IPS-15b (cell line): Measurements from ENCODE around the gene CLNS1A.

ENCODE experiments used
- H3K27me3 ChIP-seq: one replicate; pipeline ENCODE4 v1.6.1; 2013; ENCODE audit warnings: low read length; ENCODE audit not compliant: control insufficient read depth, insufficient read depth
- H3K36me3 ChIP-seq: one replicate; pipeline ENCODE4 v1.6.1; 2013; ENCODE audit warnings: low read length; ENCODE audit not compliant: control insufficient read depth, insufficient read depth
- H3K4me1 ChIP-seq: one replicate; pipeline ENCODE4 v1.6.1; 2013; ENCODE audit warnings: mild to moderate bottlenecking, low read length; ENCODE audit not compliant: control insufficient read depth, insufficient read depth
- H3K4me3 ChIP-seq: one replicate; pipeline ENCODE4 v1.5.1; 2013; ENCODE audit warnings: low read depth, low read length
- H3K9ac ChIP-seq: one replicate; pipeline ENCODE4 v1.6.1; 2013; ENCODE audit warnings: low read depth, mild to moderate bottlenecking, low read length
- H3K9me3 ChIP-seq: one replicate; pipeline ENCODE4 v1.6.1; 2013; ENCODE audit warnings: mild to moderate bottlenecking, low read length; ENCODE audit not compliant: control insufficient read depth, insufficient read depth

Gene CLNS1A

DNA sequence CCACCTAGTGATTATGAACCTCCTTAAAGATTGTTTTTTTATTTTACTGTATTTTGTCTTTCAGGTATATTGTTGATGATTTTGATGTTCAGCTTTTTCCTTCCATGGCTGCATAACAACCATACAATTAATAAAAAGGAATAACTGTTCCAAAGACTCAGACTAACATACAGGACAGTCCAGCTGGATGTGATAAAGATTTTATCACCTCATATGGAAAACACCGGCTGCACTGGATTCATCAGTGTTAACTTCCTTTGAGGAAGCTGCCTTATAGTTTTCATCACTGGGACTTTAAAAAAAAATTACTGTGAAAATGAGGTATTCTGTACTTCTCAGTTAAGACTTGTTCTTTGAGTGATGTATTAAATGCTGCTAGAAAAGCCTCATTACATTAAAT, 28.4 kb downstream of the CLNS1A start:
- Histone ChIP-seq H3K9me3 (no peaks in the 10 kb centered on the region), H3K27me3 (no peaks in the 10 kb centered on the region), H3K4me3 (no peak overlapping the region), H3K4me1 (no peaks in the 10 kb centered on the region), H3K9ac (no peak overlapping the region), H3K36me3 (peaks cover 3% of the 10 kb centered on the region)

- Histone ChIP-seq H3K9ac (no peak overlapping the region), H3K9me3 (no peaks in the 10 kb centered on the region), H3K36me3 (no peaks in the 10 kb centered on the region), H3K4me3 (no peak overlapping the region), H3K27me3 (no peaks in the 10 kb centered on the region), H3K4me1 (no peaks in the 10 kb centered on the region)
These were observed 33.3 kb downstream of the CLNS1A start for GRCh38 chr11:77604281-77604680.

DNA sequence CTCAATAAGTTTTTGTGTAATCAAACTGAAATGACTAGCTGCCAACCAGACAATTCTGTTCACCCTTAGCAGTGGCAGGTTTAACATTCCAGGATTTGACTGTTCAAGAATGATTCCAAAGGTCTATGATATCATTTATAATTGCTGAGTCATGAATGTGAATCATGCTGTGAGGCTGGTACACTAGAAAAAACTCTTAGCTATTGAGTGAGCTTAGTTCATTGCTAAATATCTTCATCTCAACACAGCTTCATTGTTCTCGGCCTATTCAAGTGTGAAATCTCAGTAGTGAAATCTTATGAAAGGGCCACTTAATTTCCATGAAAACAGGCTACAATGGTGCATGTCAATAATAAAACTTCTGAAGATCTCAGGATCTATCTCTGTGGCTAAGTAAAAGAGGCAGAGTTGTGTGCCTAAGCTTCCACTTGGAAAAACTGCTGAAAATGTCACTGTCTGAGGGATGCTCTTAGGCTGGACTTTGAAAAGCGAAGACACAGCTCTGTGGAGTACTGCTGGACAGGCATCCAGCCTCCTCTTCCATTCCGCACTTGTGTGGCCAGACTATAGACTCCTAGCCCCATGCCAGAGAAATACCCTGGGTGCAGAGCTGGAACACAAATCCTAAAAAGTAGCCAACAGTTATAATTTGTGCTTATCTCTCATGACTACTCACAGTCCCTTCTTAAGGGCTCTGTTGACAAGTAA, 35.1 kb downstream of the CLNS1A start:
- no peak overlapping the region for H3K4me3 ChIP-seq
- no peaks in the 10 kb centered on the region for H3K4me1 ChIP-seq
- no peaks in the 10 kb centered on the region for H3K36me3 ChIP-seq
- H3K27me3 ChIP-seq: no peaks in the 10 kb centered on the region
- no peak overlapping the region for H3K9ac ChIP-seq
- no peaks in the 10 kb centered on the region for H3K9me3 ChIP-seq

- Histone ChIP-seq H3K4me1 (no peaks in the 10 kb centered on the region), H3K9me3 (no peaks in the 10 kb centered on the region), H3K36me3 (no peaks in the 10 kb centered on the region), H3K4me3 (no peak overlapping the region), H3K9ac (no peak overlapping the region), H3K27me3 (no peaks in the 10 kb centered on the region)
These were observed 39.4 kb downstream of the CLNS1A start for GRCh38 chr11:77598195-77598594.

GRCh38 chr11:77596626-77597025, 41.0 kb downstream of the CLNS1A start:
- no peak overlapping the region for H3K4me3 ChIP-seq
- H3K9ac ChIP-seq: no peak overlapping the region
- H3K27me3 ChIP-seq: no peaks in the 10 kb centered on the region
- no peaks in the 10 kb centered on the region for H3K36me3 ChIP-seq
- H3K9me3 ChIP-seq: no peaks in the 10 kb centered on the region
- H3K4me1 ChIP-seq: no peaks in the 10 kb centered on the region

DNA sequence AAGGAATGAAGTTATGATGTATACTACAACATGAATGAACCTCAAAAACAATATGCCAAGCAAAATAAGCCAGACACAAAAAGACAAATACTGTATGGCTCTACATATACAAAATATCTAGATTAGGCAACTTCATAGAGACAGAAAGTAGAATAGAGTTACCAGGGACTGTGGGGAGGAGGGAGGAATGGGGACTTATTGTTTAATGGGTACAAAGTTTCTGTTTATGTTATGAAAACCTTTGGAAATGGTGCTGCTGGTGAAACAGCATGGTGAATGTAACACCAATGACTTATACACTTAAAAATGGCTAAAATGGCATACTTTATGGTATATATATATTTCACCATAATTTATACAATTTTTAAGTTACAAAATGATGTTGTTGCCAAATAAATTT, 43.7 kb downstream of the CLNS1A start:
- Histone ChIP-seq H3K27me3 (peaks cover 13% of the 10 kb centered on the region), H3K4me1 (peaks cover 5% of the 10 kb centered on the region)

DNA sequence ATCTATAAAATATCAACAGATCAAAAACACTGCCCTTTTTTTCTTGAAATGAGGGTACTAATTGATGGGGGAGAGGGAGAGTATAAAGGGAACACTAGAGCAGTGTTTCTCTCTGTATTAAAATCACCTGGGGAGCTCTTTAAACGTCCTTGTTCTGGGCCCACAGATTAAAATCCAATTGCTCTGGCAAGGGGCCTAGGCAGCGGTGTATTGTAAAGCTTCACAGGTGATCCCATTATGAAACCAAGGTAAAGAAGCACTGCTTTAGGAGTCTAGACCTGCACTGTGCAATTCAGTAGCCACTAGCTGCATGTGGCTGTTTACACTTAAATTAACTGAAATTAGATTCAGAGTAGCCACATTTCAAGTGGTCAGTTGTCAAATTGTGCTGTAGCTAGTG, 44.9 kb downstream of the CLNS1A start:
- Histone ChIP-seq H3K4me3 (no peak overlapping the region), H3K9ac (no peak overlapping the region), H3K9me3 (no peaks in the 10 kb centered on the region), H3K36me3 (no peaks in the 10 kb centered on the region), H3K4me1 (peaks cover 5% of the 10 kb centered on the region), H3K27me3 (peaks cover 13% of the 10 kb centered on the region)

More for the DNA sequence above, 43.7 kb downstream of the CLNS1A start:
- no peaks in the 10 kb centered on the region for H3K36me3 ChIP-seq
- H3K4me3 ChIP-seq: no peak overlapping the region
- no peak overlapping the region for H3K9ac ChIP-seq
- H3K9me3 ChIP-seq: no peaks in the 10 kb centered on the region

GRCh38 chr11:77590194-77590782, 47.3 kb downstream of the CLNS1A start:
- Histone ChIP-seq H3K4me1 (peaks cover 5% of the 10 kb centered on the region), H3K4me3 (peak overlapping the region; percentile 90), H3K9me3 (no peaks in the 10 kb centered on the region), H3K9ac (peak overlapping the region; percentile 60), H3K36me3 (no peaks in the 10 kb centered on the region), H3K27me3 (peaks cover 13% of the 10 kb centered on the region)

DNA sequence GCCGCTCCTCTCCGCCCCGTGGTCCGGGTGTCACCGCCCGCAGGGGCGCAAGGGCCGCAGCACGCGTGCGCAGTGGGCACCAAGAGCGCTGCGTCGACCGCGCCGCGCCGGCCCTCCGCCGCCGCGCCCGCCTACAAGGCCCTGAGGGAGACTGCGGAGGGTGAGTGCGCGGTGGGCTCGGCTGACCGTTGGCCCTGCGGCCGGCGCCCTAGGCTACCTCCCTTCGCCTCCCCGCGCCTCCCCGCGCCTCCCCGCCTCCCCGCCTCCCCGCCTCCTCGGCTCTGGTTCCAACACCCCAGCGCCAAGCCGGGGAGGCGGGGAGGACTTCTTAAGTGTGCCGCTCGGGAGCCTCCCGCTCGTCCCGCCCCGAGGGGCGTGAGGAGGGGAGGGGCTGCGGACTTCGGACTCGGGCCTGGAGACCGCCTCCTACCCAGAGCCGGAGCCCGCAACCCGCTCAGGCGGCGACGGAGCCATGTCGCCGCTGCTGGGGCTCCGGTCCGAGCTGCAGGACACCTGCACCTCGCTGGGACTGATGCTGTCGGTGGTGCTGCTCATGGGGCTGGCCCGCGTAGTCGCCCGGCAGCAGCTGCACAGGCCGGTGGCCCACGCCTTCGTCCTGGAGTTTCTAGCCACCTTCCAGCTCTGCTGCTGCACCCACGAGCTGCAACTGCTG, 47.9 kb downstream of the CLNS1A start, which contains the start of gene AQP11:
Gene AQP11 (plus strand): TSS at position 433 of the 673 bp plus-strand sequence. CDS start 40 bp downstream, at position 473.
- H3K9ac ChIP-seq: peak within 1 kb of the TSS; percentile 60
- H3K9me3 ChIP-seq: no peaks in the 10 kb centered on the region
- no peaks in the 10 kb centered on the region for H3K36me3 ChIP-seq
- peaks cover 13% of the 10 kb centered on the region for H3K27me3 ChIP-seq
- peaks cover 5% of the 10 kb centered on the region for H3K4me1 ChIP-seq
- H3K4me3 ChIP-seq: peak within 1 kb of the TSS; percentile 90

DNA sequence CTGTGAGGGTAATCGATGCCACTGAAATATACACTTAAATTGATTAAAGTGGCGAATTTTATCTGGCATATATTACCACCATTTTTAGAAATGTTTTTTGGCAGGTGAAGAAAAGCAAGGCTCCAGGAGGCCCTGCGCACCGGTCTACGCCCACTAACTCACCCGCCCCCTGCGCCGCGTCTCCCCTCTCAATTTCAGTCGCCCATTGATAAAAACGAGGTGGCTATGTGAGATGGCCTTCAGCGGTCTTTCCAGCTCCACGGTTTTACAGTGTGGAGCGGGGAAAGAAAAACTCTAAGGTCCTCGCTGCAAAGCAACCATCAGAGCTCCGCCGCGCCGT, 48.4 kb downstream of the CLNS1A start:
- no peak overlapping the region for H3K9ac ChIP-seq
- H3K27me3 ChIP-seq: peaks cover 13% of the 10 kb centered on the region
- H3K36me3 ChIP-seq: no peaks in the 10 kb centered on the region
- H3K4me3 ChIP-seq: peak overlapping the region; percentile 90
- peaks cover 5% of the 10 kb centered on the region for H3K4me1 ChIP-seq
- H3K9me3 ChIP-seq: no peaks in the 10 kb centered on the region

DNA sequence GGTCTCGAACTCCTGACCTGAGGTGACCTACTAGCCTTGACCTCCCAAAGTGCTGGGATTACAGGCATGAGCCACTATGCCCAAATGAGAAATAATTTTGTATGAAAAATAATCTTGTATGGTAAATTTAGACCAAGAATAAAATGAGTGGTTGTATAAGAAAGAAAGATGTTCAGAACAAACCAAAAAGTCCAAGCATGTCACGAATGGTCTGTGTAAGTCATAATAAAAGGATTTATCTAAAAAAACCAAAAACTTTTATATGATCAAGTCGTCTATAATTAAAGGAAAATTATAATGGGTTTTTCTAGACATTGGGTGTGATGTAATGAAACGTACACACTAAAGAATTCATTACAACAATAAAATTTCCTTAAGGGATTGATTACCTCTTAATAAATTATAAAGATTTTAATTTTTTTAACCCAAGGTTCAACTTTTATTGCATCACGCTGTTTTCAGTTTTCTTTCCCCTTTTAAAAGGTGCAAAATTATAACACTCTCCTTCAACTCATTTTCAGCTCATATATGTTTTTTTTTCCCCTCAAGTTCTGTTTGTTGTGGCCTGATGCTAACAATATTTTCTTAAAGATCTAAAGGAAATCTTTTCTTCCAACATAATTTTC, 56.8 kb downstream of the CLNS1A start:
- Histone ChIP-seq H3K4me3 (no peak overlapping the region), H3K4me1 (no peaks in the 10 kb centered on the region), H3K9ac (no peak overlapping the region), H3K9me3 (peaks cover 10% of the 10 kb centered on the region), H3K27me3 (no peaks in the 10 kb centered on the region), H3K36me3 (no peaks in the 10 kb centered on the region)
